NOMO-1 treated with dmso at 0.1 percent for 144 hours (cell line): ENCODE data around the gene MLH1.
A peak's percentile ranks its signal among the peaks of the same experiment; 100 is the strongest.
"Not testable (repeated sequence)": the region's sequence is repeated elsewhere in the genome, so short reads cannot be mapped to it uniquely, and the experiment has no call there.

Experiments used
- DNase-seq: peaks from one replicate; lab custom pipeline; 2025; ENCODE audit not compliant: unreplicated experiment; lab: John Stamatoyannopoulos, UW

The MLH1 gene

GRCh38 chr3:37032961-37033360 is 39.6 kb downstream of the MLH1 start:
- no peak for DNase-seq

DNA sequence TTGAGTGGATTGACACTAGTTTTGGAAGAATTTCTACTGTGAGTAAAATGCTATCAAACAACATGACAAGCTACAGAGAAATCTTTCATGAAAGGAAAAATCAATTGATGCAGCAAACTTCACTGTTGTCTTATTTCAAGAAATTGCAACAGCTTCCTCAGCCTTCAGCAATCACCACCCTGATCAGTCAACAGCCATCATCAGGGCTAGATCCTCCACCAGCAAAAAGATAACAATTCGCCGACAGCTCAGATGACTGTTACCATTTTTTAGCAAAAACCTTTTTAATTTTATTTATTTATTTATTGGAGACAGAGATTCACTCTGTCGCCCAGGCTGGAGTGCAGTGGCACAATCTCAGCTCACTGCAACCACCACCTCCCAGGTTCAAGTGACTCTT is 44.0 kb downstream of the MLH1 start:
- no peak for DNase-seq

GRCh38 chr3:37039161-37039846 is 46.0 kb downstream of the MLH1 start:
- no peak for DNase-seq

- DNase-seq: no peak
Observed at GRCh38 chr3:37040231-37040630, 46.9 kb downstream of the MLH1 start.

GRCh38 chr3:37041546-37042195 is 48.4 kb downstream of the MLH1 start:
- DNase-seq: no peak

DNA sequence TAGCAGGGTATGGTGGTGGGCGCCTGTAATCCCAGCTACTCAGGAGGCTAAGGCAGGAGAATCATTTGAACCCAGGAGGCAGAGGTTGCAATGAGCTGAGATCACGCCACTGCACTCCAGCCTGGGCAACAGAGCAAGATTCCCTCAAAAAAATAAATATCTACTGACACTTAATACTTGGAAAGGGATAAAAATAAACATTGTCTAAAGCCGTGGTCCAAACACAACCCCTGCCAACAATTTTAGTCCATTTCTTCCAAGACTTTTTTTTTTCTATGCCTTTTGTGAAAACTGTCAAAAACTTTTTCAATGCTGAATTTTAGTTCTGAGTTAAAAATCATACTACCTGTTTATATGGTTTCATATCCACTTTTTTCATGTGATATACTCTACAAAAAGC is 49.4 kb downstream of the MLH1 start:
- not testable (repeated sequence) for DNase-seq

GRCh38 chr3:37050282-37050681 is 57.0 kb downstream of the MLH1 start:
- no peak for DNase-seq

DNA sequence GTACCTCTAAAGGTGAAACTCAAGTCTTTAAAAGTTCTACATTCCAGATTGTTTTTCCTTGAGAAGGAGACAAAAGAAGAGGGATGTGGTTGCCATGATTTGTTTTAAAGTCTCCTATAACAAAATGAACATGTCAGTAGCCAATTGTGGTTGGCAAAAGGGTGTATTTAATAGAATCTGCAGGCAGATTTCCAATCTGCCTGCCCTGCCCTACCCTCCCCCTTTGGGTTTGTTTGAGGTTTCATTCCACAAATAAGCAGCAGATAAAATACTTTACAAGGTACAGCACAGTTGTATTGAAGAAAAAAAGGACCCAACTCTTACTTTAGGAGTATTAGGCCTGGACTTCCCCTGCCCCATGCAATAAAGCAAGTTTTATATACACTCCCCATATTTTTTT is 59.5 kb downstream of the MLH1 start:
- no peak for DNase-seq

DNA sequence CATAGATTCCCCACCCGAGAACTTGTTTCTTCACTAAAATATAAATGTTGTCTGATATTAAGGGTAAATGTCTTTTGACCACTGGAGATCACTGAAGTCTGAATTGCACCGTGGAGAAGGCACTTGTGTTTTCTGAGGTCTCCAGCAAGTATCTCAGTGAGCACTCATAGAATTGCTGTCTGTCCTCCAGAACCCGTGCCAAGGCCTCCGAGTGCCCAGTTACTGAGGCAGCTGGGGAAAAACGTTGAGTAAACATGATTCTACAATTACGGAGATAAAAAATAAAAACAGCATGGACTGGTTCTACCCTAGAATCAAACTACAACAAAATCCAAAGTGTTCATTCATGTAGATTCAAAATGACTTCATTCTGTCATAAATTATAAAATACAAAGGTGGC is 60.0 kb downstream of the MLH1 start:
- DNase-seq: no peak

DNA sequence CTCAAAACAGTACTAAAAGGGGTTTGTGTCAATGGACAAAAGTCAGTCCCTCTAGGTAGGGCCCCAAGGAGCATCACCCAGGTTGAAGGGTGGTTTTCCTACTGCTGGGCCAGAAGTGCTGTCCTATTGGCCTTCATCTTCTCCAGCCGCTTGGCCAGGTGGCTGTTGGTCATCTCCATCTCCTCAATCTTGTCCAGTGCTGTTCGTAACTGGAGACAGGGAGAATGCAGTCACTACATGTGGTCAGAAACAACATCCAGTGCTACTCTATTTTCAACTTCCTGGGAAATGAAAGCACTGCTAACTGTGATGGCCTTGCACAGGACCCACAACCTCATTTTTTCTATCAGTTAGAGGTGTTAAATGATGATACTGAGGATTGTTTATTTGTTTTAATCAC is 60.4 kb downstream of the MLH1 start:
- DNase-seq: no peak

GRCh38 chr3:37054370-37054769 is 61.1 kb downstream of the MLH1 start:
- DNase-seq: peak; percentile 5

GRCh38 chr3:37055077-37055476 is 61.8 kb downstream of the MLH1 start:
- not testable (repeated sequence) for DNase-seq

DNA sequence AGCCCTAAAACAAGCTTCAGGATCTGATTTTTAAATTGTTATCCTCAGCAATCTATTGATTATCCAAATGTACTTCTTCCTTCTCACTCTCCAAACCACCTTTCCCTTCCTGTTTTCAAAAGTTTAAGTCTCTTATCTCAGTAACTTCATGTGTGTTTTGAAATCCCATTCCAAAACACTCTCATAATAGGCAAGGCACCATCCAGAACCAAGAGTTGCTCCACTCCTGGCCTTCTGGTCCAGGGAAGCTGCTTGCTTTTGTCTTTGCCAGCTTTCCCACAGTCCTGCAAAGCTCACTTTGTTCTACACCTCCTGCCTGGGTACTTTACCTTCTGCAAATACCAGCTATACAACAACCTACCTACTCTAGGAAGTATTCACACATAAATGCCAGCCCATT is 63.5 kb downstream of the MLH1 start:
- no peak for DNase-seq

DNA sequence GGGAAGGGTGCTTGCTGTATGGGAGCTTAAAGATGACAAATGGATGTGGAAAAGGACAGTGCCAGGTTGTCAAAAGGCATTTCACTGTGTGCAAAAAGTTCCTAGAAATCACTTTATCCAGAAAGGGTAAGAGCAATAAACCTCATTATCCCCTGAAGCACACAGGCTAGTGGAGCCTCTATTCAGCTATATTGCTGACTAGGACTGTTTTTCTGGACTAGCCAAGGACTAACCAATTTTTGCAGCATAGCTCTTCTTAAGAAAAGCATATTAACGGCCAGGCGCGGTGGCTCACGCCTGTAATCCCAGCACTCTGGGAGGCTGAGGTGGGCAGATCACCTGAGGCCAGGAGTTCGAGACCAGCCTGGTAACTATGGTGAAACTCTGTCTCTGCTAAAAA is 64.8 kb downstream of the MLH1 start:
- no peak for DNase-seq

GRCh38 chr3:37064747-37065146 is 71.4 kb downstream of the MLH1 start:
- DNase-seq: no peak

GRCh38 chr3:37067577-37067976 is 74.3 kb downstream of the MLH1 start:
- DNase-seq: no peak

- DNase-seq: no peak
Observed at GRCh38 chr3:37068031-37068430, 74.7 kb downstream of the MLH1 start.

DNA sequence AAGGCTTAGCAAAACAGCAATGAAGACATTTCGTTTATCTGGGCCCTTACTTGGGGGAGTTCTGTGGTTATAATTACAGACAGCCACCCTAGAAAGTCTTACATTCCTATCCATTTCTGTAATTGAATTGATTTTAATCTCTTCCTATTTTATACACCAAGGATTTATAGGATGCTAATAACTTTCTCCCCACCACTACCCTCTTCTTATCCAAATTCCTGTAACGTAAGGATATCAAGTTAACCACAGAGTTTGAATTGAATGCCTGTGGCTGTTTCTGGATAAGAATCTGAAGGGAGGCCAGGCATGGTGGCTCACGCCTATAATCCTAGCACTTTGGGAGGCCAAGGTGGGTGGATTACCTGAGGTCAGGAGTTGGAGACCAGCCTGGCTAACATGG is 78.6 kb downstream of the MLH1 start:
- DNase-seq: no peak

DNA sequence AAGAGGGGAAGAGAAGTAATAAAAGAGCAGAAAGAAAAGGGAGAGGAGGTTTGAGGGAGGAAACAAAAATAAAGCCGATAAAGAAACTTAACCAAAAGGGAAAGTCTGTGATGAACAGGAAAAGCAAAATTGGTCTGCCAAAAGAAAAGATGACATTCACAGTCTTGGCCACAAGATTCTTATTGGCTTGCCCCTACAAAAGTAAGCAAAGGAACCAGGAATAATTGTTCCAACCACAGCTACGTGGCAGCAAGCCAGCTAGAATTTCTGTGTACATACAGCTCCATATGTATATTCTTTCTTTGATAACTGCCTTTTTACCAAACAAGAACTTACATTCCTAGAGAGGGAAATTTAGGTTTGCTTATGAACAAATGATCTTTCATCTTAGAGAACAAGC is 79.6 kb downstream of the MLH1 start:
- no peak for DNase-seq

GRCh38 chr3:37074178-37074577 is 80.9 kb downstream of the MLH1 start:
- no peak for DNase-seq

GRCh38 chr3:37075955-37076354 is 82.6 kb downstream of the MLH1 start:
- no peak for DNase-seq

- DNase-seq: no peak
Observed at GRCh38 chr3:37082317-37082716, 89.0 kb downstream of the MLH1 start.

- no peak for DNase-seq
Observed at GRCh38 chr3:37086918-37087317, 93.6 kb downstream of the MLH1 start.
